Measurements from ENCODE around the gene DLGAP1.

DNA sequence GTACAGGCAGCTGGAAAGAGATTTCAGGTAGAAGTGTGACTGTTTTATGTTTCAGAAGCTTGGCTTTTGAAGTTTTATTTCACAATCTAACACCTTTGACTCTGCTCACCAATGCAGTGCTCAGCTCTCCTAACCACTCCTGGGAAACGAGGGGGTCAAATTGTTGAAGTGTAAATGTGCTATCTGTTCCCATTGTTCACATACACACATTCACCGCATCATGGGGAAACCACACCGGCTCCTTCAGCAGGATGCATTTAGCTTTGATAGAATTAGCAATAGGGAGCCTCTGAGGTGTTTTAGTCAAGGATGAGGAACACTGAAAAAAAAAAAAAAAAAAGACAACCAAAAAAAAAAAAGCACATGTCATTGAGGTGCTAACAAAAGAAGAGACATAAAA lies 13.4 kb upstream of the DLGAP1 start:
- TF ChIP-seq CTCF (IDR thresholded peaks at IDR 0.05; ENCODE audit: low read depth, low read length, missing input control) (no peak), ZBTB33 (IDR thresholded peaks at IDR 0.05) (no peak)

All from liver (tissue), 2 donors.